ENCODE measurements around the gene ZSWIM6.
A peak's percentile ranks its signal among the peaks of the same experiment; 100 is the strongest.
"Not testable (repeated sequence)": the region's sequence is repeated elsewhere in the genome, so short reads cannot be mapped to it uniquely, and the experiment has no call there.

Gene ZSWIM6

GRCh38 chr5:61397937-61398336, 65.9 kb downstream of the ZSWIM6 start:
- Histone ChIP-seq H3K9ac (no peak overlapping the region), H3K4me2 (peak overlapping the region in 5 of 11 experiments; percentile 25 to 41 (median 31); a peak in 8 of 22 replicates)
- no peak for TF ChIP-seq Cebpa-rat (IDR thresholded peaks at IDR 0.05)

DNA sequence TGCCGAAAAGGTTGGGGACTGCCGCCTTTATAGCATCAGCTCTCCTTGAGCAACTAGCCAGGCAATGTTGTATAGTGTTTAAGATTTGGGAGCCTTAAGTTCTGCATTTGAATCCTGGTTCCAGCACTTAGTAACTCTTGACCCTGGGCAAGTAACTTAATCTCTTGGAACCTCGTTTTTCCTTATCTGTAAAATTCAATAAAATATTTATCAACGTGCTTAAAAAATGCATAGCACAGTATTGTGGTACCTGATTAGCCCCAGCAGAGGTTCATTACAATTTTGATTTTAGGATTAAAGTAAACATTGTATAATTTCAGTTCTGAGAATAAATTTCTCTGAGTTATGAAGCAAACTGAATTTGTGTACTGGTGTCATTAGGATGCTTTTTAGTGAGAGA, 66.4 kb downstream of the ZSWIM6 start:
- Histone ChIP-seq H3K9ac (no peak overlapping the region), H3K9me3 (replicated peaks in 1 of 11) (peaks cover 0 to 15% (median 0%) of the 10 kb centered on the region in 11 experiments; a peak in 5 of 22 replicates), H3K27me3 (no peaks in the 10 kb centered on the region), H3K4me1 (peaks cover 15 to 56% (median 30%) of the 10 kb centered on the region in 10 experiments), H4K20me1 (peaks cover 54 to 100% (median 85%) of the 10 kb centered on the region in 11 experiments; a peak in 20 of 22 replicates), H3K27ac (no peak overlapping the region), H3K4me3 (no peak overlapping the region), H3K36me3 (peaks cover 0 to 26% (median 3%) of the 10 kb centered on the region in 11 experiments; a peak in 6 of 22 replicates), H3K4me2 (0 out of 22 replicates have a peak overlapping the region, but pooled peaks of 1 of the 11 experiments have one; percentile 25)
- TF ChIP-seq Cebpa-rat (IDR thresholded peaks at IDR 0.05) = no peak

More at GRCh38 chr5:61397937-61398336, 65.9 kb downstream of the ZSWIM6 start:
- H3K27ac ChIP-seq = no peak overlapping the region
- no peak overlapping the region for H3K4me3 ChIP-seq
- peaks cover 10 to 51% (median 28%) of the 10 kb centered on the region in 10 experiments; a peak in 19 of 20 replicates for H3K4me1 ChIP-seq
- peaks cover 0 to 31% (median 4%) of the 10 kb centered on the region in 11 experiments; a peak in 7 of 22 replicates for H3K36me3 ChIP-seq
- peaks cover 54 to 100% (median 82%) of the 10 kb centered on the region in 11 experiments; a peak in 20 of 22 replicates for H4K20me1 ChIP-seq
- H3K27me3 ChIP-seq = no peaks in the 10 kb centered on the region
- H3K9me3 ChIP-seq (replicated peaks in 1 of 11) = peaks cover 0 to 15% (median 0%) of the 10 kb centered on the region in 11 experiments; a peak in 5 of 22 replicates

DNA sequence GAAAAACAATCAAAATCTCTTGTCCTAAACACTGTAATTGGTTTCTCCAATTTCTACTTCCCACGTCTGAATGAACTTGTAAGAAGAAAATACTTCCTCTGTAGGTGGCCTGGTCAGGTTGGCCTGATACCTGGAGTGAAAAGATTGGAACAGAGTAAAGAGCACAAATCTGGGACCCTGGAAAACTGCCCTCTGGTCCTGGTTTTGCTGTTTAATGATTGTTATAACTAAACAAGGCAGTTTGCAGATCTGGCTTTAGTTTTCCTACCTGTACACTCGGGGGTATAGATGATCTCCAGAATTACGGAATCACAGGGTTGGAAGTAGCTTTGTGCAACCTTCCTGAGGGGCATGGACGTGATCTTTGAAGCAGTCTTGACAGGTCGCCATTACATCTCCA, 67.6 kb downstream of the ZSWIM6 start:
- H3K27ac ChIP-seq = no peak overlapping the region
- peaks cover 47 to 100% (median 79%) of the 10 kb centered on the region in 11 experiments; a peak in 19 of 22 replicates for H4K20me1 ChIP-seq
- no peaks in the 10 kb centered on the region for H3K27me3 ChIP-seq
- H3K4me2 ChIP-seq = peak overlapping the region in 1 of 11 experiments; percentile 9; a peak in 2 of 22 replicates
- peaks cover 17 to 68% (median 35%) of the 10 kb centered on the region in 10 experiments for H3K4me1 ChIP-seq
- no peak for TF ChIP-seq Cebpa-rat (IDR thresholded peaks at IDR 0.05)
- no peak overlapping the region for H3K4me3 ChIP-seq
- H3K9me3 ChIP-seq (replicated peaks in 1 of 11) = peaks cover 0 to 7% (median 0%) of the 10 kb centered on the region in 11 experiments; a peak in 5 of 22 replicates
- H3K36me3 ChIP-seq = peaks cover 0 to 16% (median 0%) of the 10 kb centered on the region in 11 experiments; a peak in 6 of 22 replicates
- no peak overlapping the region for H3K9ac ChIP-seq

GRCh38 chr5:61401726-61402125, 69.7 kb downstream of the ZSWIM6 start:
- H3K4me3 ChIP-seq = no peak overlapping the region
- H3K27me3 ChIP-seq = no peaks in the 10 kb centered on the region
- peaks cover 17 to 85% (median 34%) of the 10 kb centered on the region in 10 experiments for H3K4me1 ChIP-seq
- no peak overlapping the region for H3K27ac ChIP-seq
- no peak for TF ChIP-seq Cebpa-rat (IDR thresholded peaks at IDR 0.05)
- peaks cover 0 to 7% (median 0%) of the 10 kb centered on the region in 11 experiments; a peak in 5 of 22 replicates for H3K9me3 ChIP-seq (replicated peaks in 1 of 11)
- H3K9ac ChIP-seq = no peak overlapping the region
- peaks cover 47 to 100% (median 82%) of the 10 kb centered on the region in 11 experiments; a peak in 19 of 22 replicates for H4K20me1 ChIP-seq
- H3K36me3 ChIP-seq = peaks cover 0 to 12% (median 0%) of the 10 kb centered on the region in 11 experiments; a peak in 2 of 22 replicates
- H3K4me2 ChIP-seq = peak overlapping the region in 4 of 11 experiments; percentile 10 to 81 (median 58); a peak in 6 of 22 replicates

- no peak for TF ChIP-seq Cebpa-rat (IDR thresholded peaks at IDR 0.05)
- H3K4me3 ChIP-seq = no peak overlapping the region
- H3K4me1 ChIP-seq = peaks cover 12 to 87% (median 30%) of the 10 kb centered on the region in 10 experiments
- H3K27me3 ChIP-seq = no peaks in the 10 kb centered on the region
- peaks cover 41 to 100% (median 76%) of the 10 kb centered on the region in 11 experiments; a peak in 19 of 22 replicates for H4K20me1 ChIP-seq
- peaks cover 0 to 12% (median 0%) of the 10 kb centered on the region in 11 experiments; a peak in 2 of 22 replicates for H3K36me3 ChIP-seq
- peak overlapping the region in 5 of 11 experiments; percentile 10 to 81 (median 61); a peak in 6 of 22 replicates for H3K4me2 ChIP-seq
- H3K27ac ChIP-seq = no peak overlapping the region
- H3K9me3 ChIP-seq (replicated peaks in 1 of 11) = peaks cover 0 to 7% (median 0%) of the 10 kb centered on the region in 11 experiments; a peak in 5 of 22 replicates
- no peak overlapping the region for H3K9ac ChIP-seq
Measured at GRCh38 chr5:61402244-61402823, 70.3 kb downstream of the ZSWIM6 start.

DNA sequence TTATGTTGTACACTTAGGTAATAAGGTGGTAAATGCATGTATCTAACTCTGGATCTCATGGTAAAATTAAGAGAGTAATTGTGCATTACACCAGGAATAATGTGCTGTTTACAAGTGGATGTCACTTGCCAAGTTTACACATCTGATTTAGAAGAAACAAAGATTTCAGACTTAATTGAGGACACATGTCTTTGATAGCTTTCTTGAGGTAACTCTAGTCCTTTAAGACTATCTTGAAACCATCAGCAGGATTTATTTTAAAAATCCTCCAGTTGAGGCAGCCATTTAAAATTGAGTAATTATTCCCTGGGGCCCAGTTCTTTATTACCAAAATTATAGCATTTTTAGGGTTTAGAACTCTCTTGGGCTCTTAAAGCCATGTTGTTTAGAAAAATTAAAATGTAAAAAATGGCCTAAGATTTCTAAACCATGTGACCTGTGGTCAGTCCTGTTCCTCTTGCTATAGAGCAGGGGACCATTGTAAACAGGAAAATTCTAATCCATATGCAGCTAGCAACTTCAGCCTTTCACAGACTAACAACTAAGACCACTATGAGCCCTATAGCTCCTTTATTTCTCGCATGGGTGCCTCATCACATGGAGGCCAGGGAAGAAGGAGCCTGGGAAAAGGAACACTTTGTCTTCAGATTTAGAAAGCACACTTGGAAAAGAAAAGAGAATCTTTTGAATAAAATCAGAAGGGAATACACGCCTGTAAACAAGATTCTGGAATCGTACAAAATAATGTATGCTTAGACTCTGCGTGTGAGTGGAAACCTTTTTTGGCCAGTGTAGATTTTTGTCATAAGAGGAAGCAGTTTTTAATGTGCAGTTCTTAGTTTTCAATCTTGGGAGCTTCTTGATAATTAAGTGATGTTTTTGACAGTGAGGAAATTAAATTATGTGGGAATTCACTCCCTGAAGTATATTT, 71.2 kb downstream of the ZSWIM6 start:
- Histone ChIP-seq H3K4me3 (no peak overlapping the region), H4K20me1 (peaks cover 35 to 100% (median 73%) of the 10 kb centered on the region in 11 experiments; a peak in 19 of 22 replicates), H3K9ac (no peak overlapping the region; a peak in 1 of 22 replicates), H3K4me1 (peaks cover 13 to 89% (median 33%) of the 10 kb centered on the region in 10 experiments), H3K9me3 (replicated peaks in 1 of 11) (peaks cover 0 to 2% (median 0%) of the 10 kb centered on the region in 11 experiments; a peak in 3 of 22 replicates), H3K36me3 (peaks cover 0 to 8% (median 0%) of the 10 kb centered on the region in 11 experiments; a peak in 2 of 22 replicates), H3K4me2 (peak overlapping the region in 9 of 11 experiments; percentile 1 to 81 (median 22); a peak in 14 of 22 replicates), H3K27me3 (no peaks in the 10 kb centered on the region), H3K27ac (peak overlapping the region in 1 of 11 experiments; percentile 15; a peak in 2 of 22 replicates)
- TF ChIP-seq Cebpa-rat (IDR thresholded peaks at IDR 0.05) = no peak

DNA sequence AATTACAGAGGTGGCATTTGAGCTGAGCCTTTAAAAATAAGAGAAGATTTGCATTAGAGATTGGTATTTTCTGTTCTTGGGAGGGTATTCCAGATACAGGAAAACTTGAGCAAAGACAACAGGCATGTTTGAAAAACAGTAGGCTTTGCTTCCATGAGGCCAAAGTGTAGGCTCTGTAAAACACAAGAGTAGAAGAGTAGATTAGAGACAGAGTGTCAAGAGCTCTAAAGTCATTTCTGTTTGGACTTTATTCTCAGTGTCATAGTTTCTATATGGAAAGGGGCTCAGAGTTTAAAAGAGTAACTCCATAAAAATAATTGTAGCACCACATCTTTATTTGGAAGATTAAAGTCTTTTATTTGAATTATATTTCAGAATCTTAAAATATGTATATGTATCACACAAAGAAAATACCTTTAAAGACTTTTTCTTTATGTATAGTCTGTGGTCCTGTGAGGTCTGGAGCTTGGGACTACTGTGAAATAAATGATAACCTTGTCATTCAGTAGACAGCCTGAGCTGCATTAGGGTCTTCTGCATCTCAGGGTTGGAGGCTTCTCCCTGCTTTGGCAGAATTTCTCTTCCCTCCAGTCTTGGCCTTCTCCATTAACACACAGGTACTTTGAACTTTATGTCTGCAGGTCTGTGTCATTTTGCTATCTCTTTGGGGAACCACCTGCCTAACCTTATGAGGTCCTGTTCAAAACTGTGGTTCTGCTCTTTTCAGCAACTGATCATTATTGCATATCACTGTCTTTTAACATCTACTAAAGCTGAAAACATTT, 73.6 kb downstream of the ZSWIM6 start:
- Histone ChIP-seq H3K9ac (no peak overlapping the region), H3K27ac (peak overlapping the region in 1 of 11 experiments; percentile 15; a peak in 2 of 22 replicates), H4K20me1 (peaks cover 24 to 97% (median 73%) of the 10 kb centered on the region in 11 experiments; a peak in 19 of 22 replicates), H3K27me3 (no peaks in the 10 kb centered on the region), H3K4me2 (peak overlapping the region in 2 of 11 experiments; percentile 27 to 36; a peak in 2 of 22 replicates), H3K4me3 (no peak overlapping the region), H3K36me3 (peaks cover 0 to 3% (median 0%) of the 10 kb centered on the region in 11 experiments; a peak in 1 of 22 replicates), H3K9me3 (replicated peaks in 1 of 11) (no peaks in the 10 kb centered on the region), H3K4me1 (peaks cover 27 to 92% (median 48%) of the 10 kb centered on the region in 10 experiments)
- TF ChIP-seq Cebpa-rat (IDR thresholded peaks at IDR 0.05) = no peak

- peak overlapping the region in 1 of 11 experiments; percentile 80; a peak in 1 of 22 replicates for H3K27ac ChIP-seq
- peak overlapping the region in 1 of 11 experiments; percentile 36; a peak in 1 of 22 replicates for H3K4me2 ChIP-seq
- not testable (repeated sequence) for H3K9me3 ChIP-seq (replicated peaks in 1 of 11); H3K9ac ChIP-seq; H3K4me3 ChIP-seq; H3K27me3 ChIP-seq
- peaks cover 0 to 11% (median 0%) of the 10 kb centered on the region in 11 experiments; a peak in 3 of 22 replicates for H3K36me3 ChIP-seq
- H3K4me1 ChIP-seq = peaks cover 27 to 89% (median 48%) of the 10 kb centered on the region in 10 experiments
- peaks cover 24 to 97% (median 73%) of the 10 kb centered on the region in 11 experiments; a peak in 17 of 22 replicates for H4K20me1 ChIP-seq
Measured at GRCh38 chr5:61406497-61406896, 74.4 kb downstream of the ZSWIM6 start.
